A549 treated with CORT108297 at 1 μM for 4 hours (cell line): ENCODE measurements around the gene ENPP4. TPM values are rescaled to one million over a fixed set of nuclear protein-coding genes. Genes with fewer than 3 reads are reported as not detected.

Experiments used
- total RNA-seq: library from RNA; stranded (reverse); fragments of 200-300 nt; extraction: Qiagen RNA extraction; gene quantifications from 5 replicates; pipeline ENCODE4 v1.2.3, GENCODE V29; 2022

Gene ENPP4, protein sequence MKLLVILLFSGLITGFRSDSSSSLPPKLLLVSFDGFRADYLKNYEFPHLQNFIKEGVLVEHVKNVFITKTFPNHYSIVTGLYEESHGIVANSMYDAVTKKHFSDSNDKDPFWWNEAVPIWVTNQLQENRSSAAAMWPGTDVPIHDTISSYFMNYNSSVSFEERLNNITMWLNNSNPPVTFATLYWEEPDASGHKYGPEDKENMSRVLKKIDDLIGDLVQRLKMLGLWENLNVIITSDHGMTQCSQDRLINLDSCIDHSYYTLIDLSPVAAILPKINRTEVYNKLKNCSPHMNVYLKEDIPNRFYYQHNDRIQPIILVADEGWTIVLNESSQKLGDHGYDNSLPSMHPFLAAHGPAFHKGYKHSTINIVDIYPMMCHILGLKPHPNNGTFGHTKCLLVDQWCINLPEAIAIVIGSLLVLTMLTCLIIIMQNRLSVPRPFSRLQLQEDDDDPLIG
- total RNA-seq: 0.21 to 0.46 TPM (median 0.30 TPM) in 5 replicates

DNA sequence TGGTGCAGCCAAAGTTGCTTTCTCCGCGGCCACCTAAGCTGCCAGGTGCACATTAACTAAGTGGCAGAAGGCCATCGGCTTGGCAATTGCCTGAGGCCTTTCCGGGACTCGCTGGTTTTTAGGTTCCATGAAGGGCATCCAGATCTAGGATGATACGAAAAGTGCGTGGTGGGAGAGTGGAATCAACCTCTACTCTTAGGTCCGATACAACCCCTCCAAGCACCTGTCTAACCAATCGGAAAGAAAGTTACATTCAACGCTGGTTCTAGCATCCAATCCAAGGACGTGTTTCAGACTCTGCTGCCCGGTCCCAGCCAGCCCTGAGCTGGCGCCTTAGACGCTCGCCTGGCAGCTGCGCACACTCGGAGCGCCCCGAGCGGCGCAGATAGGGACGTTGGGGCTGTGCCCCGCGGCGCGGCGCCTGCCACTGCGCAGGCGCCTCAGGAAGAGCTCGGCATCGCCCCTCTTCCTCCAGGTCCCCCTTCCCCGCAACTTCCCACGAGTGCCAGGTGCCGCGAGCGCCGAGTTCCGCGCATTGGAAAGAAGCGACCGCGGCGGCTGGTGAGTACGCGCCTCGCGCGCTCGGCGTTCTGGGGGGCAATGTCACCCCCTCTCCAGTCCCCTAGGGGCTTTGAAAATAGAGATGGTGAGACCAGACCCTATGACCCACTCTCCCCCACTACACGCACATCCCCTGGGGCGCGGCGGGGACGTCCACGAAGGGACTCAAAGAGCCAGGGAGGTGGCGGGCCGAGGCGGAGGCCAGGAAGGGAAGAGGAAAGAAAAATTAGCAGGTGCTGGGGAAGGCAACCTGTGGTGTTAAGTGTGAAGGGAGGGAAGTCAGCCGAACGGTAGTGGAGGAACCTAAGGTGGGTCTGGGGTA lies at the start of gene ENPP4:
ENPP4 (plus strand) TSS at position 361 of the 883 bp plus-strand sequence. CDS start 9,595 bp downstream, outside the sequence.

DNA sequence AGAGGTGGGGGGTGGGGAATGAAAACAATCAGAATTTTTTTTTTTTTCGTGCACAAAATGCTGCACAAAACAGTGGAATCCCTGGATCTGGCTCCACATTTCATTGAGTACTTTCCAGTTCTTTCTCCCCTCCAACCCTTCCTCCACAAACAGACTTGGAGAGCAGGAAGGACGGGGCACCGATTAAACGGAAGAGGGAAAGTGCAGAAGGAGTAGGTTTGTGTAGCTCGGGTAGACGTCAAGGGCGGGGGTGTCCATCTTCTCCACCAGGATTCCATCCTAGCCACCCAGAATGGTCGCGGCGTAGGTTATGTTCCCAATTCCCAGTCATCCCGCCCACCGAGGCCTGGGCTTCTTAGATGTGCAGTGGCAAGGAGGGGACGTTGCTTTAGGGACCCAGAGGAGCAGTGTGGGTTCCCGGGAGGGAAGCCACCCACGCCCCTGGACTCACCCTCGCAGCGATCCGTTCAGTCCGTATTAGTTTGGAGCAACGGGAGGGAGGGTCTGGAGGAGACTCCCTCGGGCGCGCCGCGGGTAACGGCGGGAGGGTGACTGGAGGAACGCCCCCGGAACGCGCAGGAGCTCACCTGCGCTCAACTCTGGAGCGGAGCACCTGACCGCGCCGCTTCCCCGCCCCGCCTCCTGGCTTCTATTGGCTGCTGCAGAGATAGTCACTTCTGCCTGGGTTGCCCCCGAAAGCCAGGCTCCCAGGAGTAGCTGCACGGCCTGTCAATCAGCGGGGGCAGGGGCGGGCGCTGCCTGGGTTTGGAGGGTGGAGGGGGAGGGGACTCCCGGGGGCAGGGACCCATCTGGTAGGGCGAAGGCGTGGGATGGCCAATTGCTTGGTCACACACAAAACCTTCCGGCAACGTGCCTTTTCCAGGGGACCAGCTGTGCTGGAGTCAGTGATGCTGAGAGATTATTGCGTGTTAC lies 40.8 kb downstream of the ENPP4 start, which contains the start of gene ENPP5:
ENPP5 (minus strand) TSS at position 624 of the 933 bp plus-strand sequence. CDS start 2,718 bp downstream, outside the sequence.

Other genes with a start within 250 kb of the ENPP4 start
- not detected in 5 replicates for gene CLIC5, start 114.1 kb upstream of the ENPP4 start, total RNA-seq
- not detected in 5 replicates for gene ENPP5, start 41.0 kb downstream of the ENPP4 start, total RNA-seq